Measurements from ENCODE around the gene ITGB6.
"Not testable (repeated sequence)": the region's sequence is repeated elsewhere in the genome, so short reads cannot be mapped to it uniquely, and the experiment has no call there.

The ITGB6 gene

GRCh38 chr2:160126315-160126714 is 73.8 kb downstream of the ITGB6 start:
- H3K27ac ChIP-seq (ENCODE audit: low read depth, low read length): no peak overlapping the region
- H3K36me3 ChIP-seq (ENCODE audit: control insufficient read depth, low read length): no peaks in the 10 kb centered on the region
- no peak overlapping the region for H3K4me3 ChIP-seq (ENCODE audit: low read length)
- TF ChIP-seq EZH2phosphoT487 (IDR thresholded peaks at IDR 0.05; ENCODE audit: borderline replicate concordance, low read length) (no peak), CTCF (IDR thresholded peaks at IDR 0.05; ENCODE audit: low read depth, low read length, poor library complexity, severe bottlenecking) (no peak)
- H3K9me3 ChIP-seq (ENCODE audit: control insufficient read depth, insufficient read depth, low read length): no peaks in the 10 kb centered on the region
- H3K4me1 ChIP-seq (ENCODE audit: control insufficient read depth, low read length): no peaks in the 10 kb centered on the region
- H3K9me2 ChIP-seq (replicated peaks; ENCODE audit: control insufficient read depth, low read length): no peaks in the 10 kb centered on the region
- no peaks in the 10 kb centered on the region for H3F3A ChIP-seq (ENCODE audit: control insufficient read depth, insufficient read depth)
- H3K4me2 ChIP-seq (ENCODE audit: low read length): no peak overlapping the region
- no peaks in the 10 kb centered on the region for H3K79me2 ChIP-seq (ENCODE audit: control insufficient read depth, low read length)
- H4K20me1 ChIP-seq (ENCODE audit: control insufficient read depth, insufficient read depth, low read depth, low read length): no peaks in the 10 kb centered on the region
- H3K27me3 ChIP-seq (ENCODE audit: control insufficient read depth, low read length): peaks cover 7% of the 10 kb centered on the region

- TF ChIP-seq EZH2phosphoT487 (IDR thresholded peaks at IDR 0.05; ENCODE audit: borderline replicate concordance, low read length) (no peak), CTCF (IDR thresholded peaks at IDR 0.05; ENCODE audit: low read depth, low read length, poor library complexity, severe bottlenecking) (no peak)
- no peak overlapping the region for H3K4me3 ChIP-seq (ENCODE audit: low read length)
- H3K27me3 ChIP-seq (ENCODE audit: control insufficient read depth, low read length): peaks cover 7% of the 10 kb centered on the region
- no peaks in the 10 kb centered on the region for H3K9me3 ChIP-seq (ENCODE audit: control insufficient read depth, insufficient read depth, low read length)
- no peak overlapping the region for H3K27ac ChIP-seq (ENCODE audit: low read depth, low read length)
- no peaks in the 10 kb centered on the region for H4K20me1 ChIP-seq (ENCODE audit: control insufficient read depth, insufficient read depth, low read depth, low read length)
- no peaks in the 10 kb centered on the region for H3K4me1 ChIP-seq (ENCODE audit: control insufficient read depth, low read length)
- H3K4me2 ChIP-seq (ENCODE audit: low read length): no peak overlapping the region
- no peaks in the 10 kb centered on the region for H3F3A ChIP-seq (ENCODE audit: control insufficient read depth, insufficient read depth)
- H3K36me3 ChIP-seq (ENCODE audit: control insufficient read depth, low read length): no peaks in the 10 kb centered on the region
- no peaks in the 10 kb centered on the region for H3K79me2 ChIP-seq (ENCODE audit: control insufficient read depth, low read length)
- H3K9me2 ChIP-seq (replicated peaks; ENCODE audit: control insufficient read depth, low read length): no peaks in the 10 kb centered on the region
Observed at GRCh38 chr2:160125828-160126227, 74.2 kb downstream of the ITGB6 start.

GRCh38 chr2:160125366-160125765 is 74.7 kb downstream of the ITGB6 start:
- H3K27ac ChIP-seq (ENCODE audit: low read depth, low read length): no peak overlapping the region
- H3K4me1 ChIP-seq (ENCODE audit: control insufficient read depth, low read length): no peaks in the 10 kb centered on the region
- H4K20me1 ChIP-seq (ENCODE audit: control insufficient read depth, insufficient read depth, low read depth, low read length): no peaks in the 10 kb centered on the region
- H3K4me3 ChIP-seq (ENCODE audit: low read length): no peak overlapping the region
- no peaks in the 10 kb centered on the region for H3K9me2 ChIP-seq (replicated peaks; ENCODE audit: control insufficient read depth, low read length)
- no peaks in the 10 kb centered on the region for H3K79me2 ChIP-seq (ENCODE audit: control insufficient read depth, low read length)
- no peak overlapping the region for H3K4me2 ChIP-seq (ENCODE audit: low read length)
- H3K36me3 ChIP-seq (ENCODE audit: control insufficient read depth, low read length): no peaks in the 10 kb centered on the region
- peaks cover 7% of the 10 kb centered on the region for H3K27me3 ChIP-seq (ENCODE audit: control insufficient read depth, low read length)
- no peaks in the 10 kb centered on the region for H3F3A ChIP-seq (ENCODE audit: control insufficient read depth, insufficient read depth)
- H3K9me3 ChIP-seq (ENCODE audit: control insufficient read depth, insufficient read depth, low read length): no peaks in the 10 kb centered on the region
- TF ChIP-seq CTCF (IDR thresholded peaks at IDR 0.05; ENCODE audit: low read depth, low read length, poor library complexity, severe bottlenecking) (no peak), EZH2phosphoT487 (IDR thresholded peaks at IDR 0.05; ENCODE audit: borderline replicate concordance, low read length) (no peak)

GRCh38 chr2:160124571-160124970 is 75.5 kb downstream of the ITGB6 start:
- no peaks in the 10 kb centered on the region for H3K9me3 ChIP-seq (ENCODE audit: control insufficient read depth, insufficient read depth, low read length)
- TF ChIP-seq EZH2phosphoT487 (IDR thresholded peaks at IDR 0.05; ENCODE audit: borderline replicate concordance, low read length): no peak
- no peak for TF ChIP-seq CTCF (IDR thresholded peaks at IDR 0.05; ENCODE audit: low read depth, low read length, poor library complexity, severe bottlenecking)

GRCh38 chr2:160114721-160115120 is 85.4 kb downstream of the ITGB6 start:
- H3K9me2 ChIP-seq (replicated peaks; ENCODE audit: control insufficient read depth, low read length); H3K4me2 ChIP-seq (ENCODE audit: low read length); H3K79me2 ChIP-seq (ENCODE audit: control insufficient read depth, low read length); H4K20me1 ChIP-seq (ENCODE audit: control insufficient read depth, insufficient read depth, low read depth, low read length); H3K4me3 ChIP-seq (ENCODE audit: low read length); H3K27ac ChIP-seq (ENCODE audit: low read depth, low read length); H3K36me3 ChIP-seq (ENCODE audit: control insufficient read depth, low read length); H3K9me3 ChIP-seq (ENCODE audit: control insufficient read depth, insufficient read depth, low read length); H3K27me3 ChIP-seq (ENCODE audit: control insufficient read depth, low read length); H3F3A ChIP-seq (ENCODE audit: control insufficient read depth, insufficient read depth); H3K4me1 ChIP-seq (ENCODE audit: control insufficient read depth, low read length): not testable (repeated sequence)

More at GRCh38 chr2:160124571-160124970, 75.5 kb downstream of the ITGB6 start:
- no peak overlapping the region for H3K27ac ChIP-seq (ENCODE audit: low read depth, low read length)
- peaks cover 7% of the 10 kb centered on the region for H3K27me3 ChIP-seq (ENCODE audit: control insufficient read depth, low read length)
- H3F3A ChIP-seq (ENCODE audit: control insufficient read depth, insufficient read depth): no peaks in the 10 kb centered on the region
- H3K4me3 ChIP-seq (ENCODE audit: low read length): no peak overlapping the region
- no peaks in the 10 kb centered on the region for H3K4me1 ChIP-seq (ENCODE audit: control insufficient read depth, low read length)
- H4K20me1 ChIP-seq (ENCODE audit: control insufficient read depth, insufficient read depth, low read depth, low read length): no peaks in the 10 kb centered on the region
- no peaks in the 10 kb centered on the region for H3K9me2 ChIP-seq (replicated peaks; ENCODE audit: control insufficient read depth, low read length)
- no peaks in the 10 kb centered on the region for H3K79me2 ChIP-seq (ENCODE audit: control insufficient read depth, low read length)
- H3K36me3 ChIP-seq (ENCODE audit: control insufficient read depth, low read length): no peaks in the 10 kb centered on the region
- H3K4me2 ChIP-seq (ENCODE audit: low read length): no peak overlapping the region

Measured in DOHH2 (cell line).